ENCODE results near the gene AVL9. TPM values are rescaled to one million over a fixed set of nuclear protein-coding genes. Genes with fewer than 3 reads are reported as not detected.

The AVL9 gene
- polyA plus RNA-seq, 2 of the 4 experiments (the other 2 are of a cell fraction) = 24.0 to 36.1 TPM

GRCh38 chr7:32586291-32587221 lies 91.3 kb downstream of the AVL9 start (continued):
- TF ChIP-seq FOSL2 (IDR thresholded peaks at IDR 0.05) = peak; percentile 66
- peak; percentile 76 for TF ChIP-seq FOSL2 (CRISPR knock-in tag; IDR thresholded peaks at IDR 0.05)
- 0 out of 2 replicates have a peak, but pooled peaks have one; percentile 22 for TF ChIP-seq HES2 (IDR thresholded peaks at IDR 0.05)
- peak; percentile 85 to 87; a peak in 4 of 5 replicates for TF ChIP-seq EP300 (IDR thresholded peaks at IDR 0.05)
- peak; percentile 45; the same call in 1 of the 2 replicates for TF ChIP-seq FOSB (CRISPR knock-in tag; IDR thresholded peaks at IDR 0.05)
- no peak for TF ChIP-seq RCOR1 (IDR thresholded peaks at IDR 0.05; ENCODE audit: low read depth, low read length)
- peak; percentile 75 for TF ChIP-seq GATA3 (IDR thresholded peaks at IDR 0.05; ENCODE audit: borderline replicate concordance)
- no peak for TF ChIP-seq ATOH8 (CRISPR knock-in tag; IDR thresholded peaks at IDR 0.05; ENCODE audit: low read depth)
- TF ChIP-seq CHD2 (IDR thresholded peaks at IDR 0.05; ENCODE audit: low read length, partially characterized antibody) = no peak
- TF ChIP-seq FOXS1 (CRISPR knock-in tag; IDR thresholded peaks at IDR 0.05) = no peak
- TF ChIP-seq NFE2L2 (conservative IDR thresholded peaks at IDR 0.05; ENCODE audit: low read length) = no peak
- no peak for TF ChIP-seq ELK1 (IDR thresholded peaks at IDR 0.05; ENCODE audit: low read depth, low read length)
- TF ChIP-seq RARB (CRISPR knock-in tag; IDR thresholded peaks at IDR 0.05) = no peak
- TF ChIP-seq NR3C1 (IDR thresholded peaks at IDR 0.05) = no peak
- TF ChIP-seq POLR2AphosphoS2 (conservative IDR thresholded peaks at IDR 0.05; ENCODE audit: low read length) = no peak
- TF ChIP-seq MAX (IDR thresholded peaks at IDR 0.05) = 0 out of 2 replicates have a peak, but pooled peaks have one; percentile 35
- no peak for TF ChIP-seq USF2 (IDR thresholded peaks at IDR 0.05)
- TF ChIP-seq ZSCAN20 (CRISPR knock-in tag; IDR thresholded peaks at IDR 0.05) = no peak

GRCh38 chr7:32587411-32587948 lies 92.2 kb downstream of the AVL9 start:
- H3K4me1 ChIP-seq = peaks cover 64% of the 10 kb centered on the region
- peak; percentile 88 for ATAC-seq
- peak overlapping the region; percentile 96 to 98 for H3K27ac ChIP-seq
- 0 out of 3 replicates have a peak overlapping the region, but pooled peaks have one; percentile 16 for H3K4me3 ChIP-seq
- 2% methylated on average over 9 of the region's 9 CpGs for WGBS (ENCODE audit: missing lambda C conversion rate)
- DNase-seq (ENCODE audit: low read depth in 1 of 2, low spot score in 1 of 2) = peak; percentile 61 to 91
- POLR2A ChIA-PET = no interaction called here
- peak; percentile 32 for FAIRE-seq
- H3K4me2 ChIP-seq = peak overlapping the region; percentile 82
- no peaks in the 10 kb centered on the region for H3K9me3 ChIP-seq
- CTCF ChIA-PET = interaction anchor here (1.1 to 2.3 kb wide), 2 partner anchors 83 to 96 kb away, joined by 4 to 10 read pairs; no protein-coding TSS in a partner anchor
- TF ChIP-seq E2F6 (IDR thresholded peaks at IDR 0.05; ENCODE audit: borderline replicate concordance, low read depth) (peak; percentile 50; the same call in 1 of the 2 replicates), RCOR1 (IDR thresholded peaks at IDR 0.05; ENCODE audit: low read depth, low read length) (no peak), JUN (IDR thresholded peaks at IDR 0.05) (peak; percentile 17 to 82; a peak in 4 of 5 replicates), ELK1 (IDR thresholded peaks at IDR 0.05; ENCODE audit: low read depth, low read length) (no peak), ZFP36 (IDR thresholded peaks at IDR 0.05; ENCODE audit: borderline replicate concordance, partially characterized antibody) (no peak), CEBPB (IDR thresholded peaks at IDR 0.05) (peak in 1 of 2 experiments; percentile 61; a peak in 2 of 4 replicates), HOXB13 (CRISPR knock-in tag; IDR thresholded peaks at IDR 0.05; ENCODE audit: low read depth) (peak; percentile 60; the same call in 1 of the 2 replicates), PBX3 (IDR thresholded peaks at IDR 0.05) (peak; percentile 8; the same call in 1 of the 2 replicates), ATOH8 (CRISPR knock-in tag; IDR thresholded peaks at IDR 0.05; ENCODE audit: low read depth) (peak; percentile 63; the same call in 1 of the 2 replicates), NR3C1 (IDR thresholded peaks at IDR 0.05) (no peak), KDM5A (IDR thresholded peaks at IDR 0.05) (no peak), RAD21 (conservative IDR thresholded peaks at IDR 0.05 in 1 of 2, IDR thresholded peaks at IDR 0.05 in 1 of 2) (peak in 1 of 2 experiments; percentile 9; a peak in 3 of 5 replicates), GATA3 (IDR thresholded peaks at IDR 0.05; ENCODE audit: borderline replicate concordance) (peak; percentile 94), USF2 (IDR thresholded peaks at IDR 0.05) (no peak)

Data from A549 (cell line).